Lower leg skin (tissue), 4 donors: ENCODE measurements around the gene SCYGR2. TPM values are rescaled to one million over a fixed set of nuclear protein-coding genes. Genes with fewer than 3 reads are reported as not detected.

Experiments
- DNase-seq, 2 donors: peaks; one replicate each; pipeline ENCODE4 v3.0.0-alpha.2; 2019; ENCODE audit warnings: low spot score in 2 of 2
- H3K4me3 ChIP-seq: fragments of 200-600 bp; sonication (generic); 2 replicates; pipeline ENCODE4 v1.5.1; 2017; ENCODE audit warnings: mild to moderate bottlenecking, low read depth; ENCODE audit not compliant: poor library complexity, severe bottlenecking
- CTCF ChIP-seq, 3 donors: fragments of 450-650 bp; IDR thresholded peaks; one replicate each; pipeline ENCODE4 v1.5.1; 2016; ENCODE audit warnings: antibody characterized with exemption in 3 of 3, mild to moderate bottlenecking in 3 of 3, moderate library complexity in 2 of 3
- POLR2A ChIP-seq, 2 donors: fragments of 450-650 bp; IDR thresholded peaks; one replicate each; pipeline ENCODE4 v1.6.1; 2016 to 2017; ENCODE audit warnings: antibody characterized with exemption in 2 of 2, mild to moderate bottlenecking in 1 of 2, moderate library complexity in 1 of 2
- WGBS, 2 donors: methylation state at CpG; one replicate each; pipeline ENCODE4 v1.1.5; 2018; 5-methylcytosine and 5-hydroxymethylcytosine counted together
- intact Hi-C: fragments of 100-400 bp; cut with DNase I; formaldehyde crosslinking; loops from one replicate; pipeline ENCODE4 v1.15.0; 2023; ENCODE audit warnings: low total_unique reads
- total RNA-seq, 4 donors: library from RNA; depleted of rRNA; stranded (reverse); fragments of >200 nt; gene quantifications; one replicate each; pipeline ENCODE4 v1.1.0, GENCODE V29; 2016

Gene SCYGR2
- total RNA-seq, 4 donors from 2014 or later, result 12.5 TPM; not detected in 3

DNA sequence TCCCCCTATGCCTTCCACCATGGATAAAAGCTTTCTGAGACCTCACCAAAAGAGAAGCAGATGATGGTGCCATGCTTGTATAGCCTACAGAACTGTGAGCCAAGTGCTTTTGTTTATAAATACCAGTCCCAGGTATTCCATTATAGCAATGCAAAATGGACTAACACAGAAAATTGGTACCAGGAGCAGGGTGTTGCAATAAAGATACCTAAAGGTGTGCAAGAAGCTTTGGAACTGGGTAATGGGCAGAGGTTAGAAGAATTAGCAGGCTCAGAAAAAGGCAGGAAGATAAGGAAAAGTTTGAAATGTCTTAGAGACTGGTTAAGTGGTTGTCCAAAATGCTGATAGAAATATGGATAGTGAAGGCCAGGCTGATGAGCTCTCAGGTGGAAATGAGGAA lies 16.3 kb upstream of the SCYGR2 start:
- no peak for DNase-seq
- TF ChIP-seq POLR2A (IDR thresholded peaks at IDR 0.05) (no peak), CTCF (IDR thresholded peaks at IDR 0.05) (no peak)
- H3K4me3 ChIP-seq, result no peak overlapping the region
- intact Hi-C loops, result no loop called here

DNA sequence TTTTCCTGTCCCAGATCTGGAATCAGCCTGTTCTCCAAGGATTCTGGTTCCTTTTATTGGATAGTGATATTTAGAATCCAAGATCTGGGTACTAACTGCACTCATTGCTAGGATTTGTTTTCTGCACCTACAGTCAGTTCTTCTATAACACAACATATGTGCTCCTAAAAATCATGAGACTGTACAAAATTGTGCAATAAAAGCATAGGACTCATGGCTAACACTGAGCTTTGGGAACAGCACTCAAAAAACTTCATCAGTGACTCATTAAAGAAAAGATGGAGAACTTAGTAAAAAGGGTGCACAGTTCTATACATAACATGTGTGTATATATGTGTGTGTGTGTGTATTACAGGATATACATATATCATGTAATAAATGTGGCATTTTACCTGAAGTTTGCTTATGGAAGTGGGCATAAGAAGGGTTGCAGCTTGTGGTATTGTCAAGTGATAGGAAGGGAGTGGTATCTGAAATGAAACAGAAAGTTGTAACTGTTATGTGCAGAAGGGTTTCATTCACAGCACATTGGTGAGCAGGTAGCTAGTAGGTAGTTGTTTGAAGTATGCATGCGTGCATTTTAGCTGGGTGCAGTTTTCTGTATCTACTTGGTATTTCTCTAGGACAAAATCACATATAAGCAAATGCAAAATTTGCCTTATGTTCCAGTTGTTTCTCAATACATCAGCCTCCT lies 5.9 kb upstream of the SCYGR2 start:
- intact Hi-C loops, result no loop called here
- H3K4me3 ChIP-seq, result no peak overlapping the region

DNA sequence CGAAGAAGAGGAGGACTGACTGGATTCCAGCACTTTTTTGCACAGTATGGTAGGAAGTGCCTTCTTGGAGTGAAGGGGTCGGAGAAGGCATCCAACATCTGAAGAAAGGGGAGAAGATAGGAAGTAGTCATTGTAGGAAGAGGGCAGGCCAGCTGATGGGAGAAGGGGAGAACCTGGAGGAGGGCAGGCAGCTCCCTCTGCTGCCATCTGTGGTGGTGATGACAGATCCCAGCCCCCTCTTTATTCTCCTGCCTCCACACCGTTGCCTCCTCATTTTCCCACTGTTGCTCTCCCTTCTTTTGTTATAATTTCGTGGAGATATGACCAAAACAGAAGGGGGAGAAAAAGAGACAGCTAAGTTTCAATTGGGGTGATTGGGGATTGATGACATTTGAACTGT lies 2.9 kb upstream of the SCYGR2 start:
- TF ChIP-seq CTCF (IDR thresholded peaks at IDR 0.05), result no peak
- no peak for TF ChIP-seq POLR2A (IDR thresholded peaks at IDR 0.05)
- 64 to 68% methylated on average over 4 of the region's 4 CpGs for WGBS, 2 donors
- H3K4me3 ChIP-seq, result no peak overlapping the region
- DNase-seq, result no peak
- intact Hi-C loops, result no loop called here

More for the DNA sequence above, 5.9 kb upstream of the SCYGR2 start:
- DNase-seq, result no peak
- TF ChIP-seq POLR2A (IDR thresholded peaks at IDR 0.05) (no peak), CTCF (IDR thresholded peaks at IDR 0.05) (no peak)
- WGBS, 2 donors, result 89 to 95% methylated on average over 1 of the region's 1 CpG

GRCh38 chr2:227597036-227597435 lies 1.7 kb upstream of the SCYGR2 start:
- no peak for DNase-seq
- intact Hi-C loops, result no loop called here
- TF ChIP-seq POLR2A (IDR thresholded peaks at IDR 0.05), result no peak
- no peak for TF ChIP-seq CTCF (IDR thresholded peaks at IDR 0.05)
- no peak overlapping the region for H3K4me3 ChIP-seq

DNA sequence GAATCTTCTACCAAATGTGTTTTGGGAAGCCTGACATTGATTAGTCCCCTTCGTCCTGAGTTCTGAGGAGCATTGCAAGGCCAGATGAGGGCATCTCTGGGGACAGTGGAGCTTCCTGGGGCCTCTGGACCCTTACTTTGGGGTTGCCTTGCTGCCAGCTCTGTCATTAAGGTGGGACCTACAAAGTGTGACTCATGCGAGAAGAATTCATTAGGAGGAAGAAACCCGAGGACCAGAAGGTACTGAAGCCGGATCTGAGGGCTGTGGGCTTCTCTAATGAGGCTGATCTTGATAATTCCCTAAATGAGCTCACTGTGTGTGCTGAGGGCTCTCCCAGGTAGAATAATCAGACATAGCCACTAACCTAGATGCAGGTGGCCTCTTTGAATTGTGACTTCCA lies 695 bp upstream of the SCYGR2 start:
- TF ChIP-seq CTCF (IDR thresholded peaks at IDR 0.05), result no peak
- TF ChIP-seq POLR2A (IDR thresholded peaks at IDR 0.05), result no peak
- 50 to 62% methylated on average over 4 of the region's 4 CpGs for WGBS, 2 donors
- no peak for DNase-seq
- intact Hi-C loops, result no loop called here
- no peak overlapping the region for H3K4me3 ChIP-seq

- no peak for TF ChIP-seq POLR2A (IDR thresholded peaks at IDR 0.05)
- TF ChIP-seq CTCF (IDR thresholded peaks at IDR 0.05), result no peak
- intact Hi-C loops, result no loop called here
- 70 to 75% methylated on average over 3 of the region's 3 CpGs for WGBS, 2 donors
- no peak overlapping the region for H3K4me3 ChIP-seq
- no peak for DNase-seq
Observed at GRCh38 chr2:227602358-227602757, 3.7 kb downstream of the SCYGR2 start.
